HUES6 (cell line): ENCODE measurements around the gene SOHLH2.

Source experiments
- H3K27ac ChIP-seq: 2 replicates; pipeline ENCODE4 v1.7.0; 2013; ENCODE audit warnings: low read depth, mild to moderate bottlenecking, low read length, inconsistent platforms
- H3K27me3 ChIP-seq: 2 replicates; pipeline ENCODE4 v1.6.1; 2013; ENCODE audit warnings: low read length; ENCODE audit not compliant: control insufficient read depth, insufficient read depth
- H3K36me3 ChIP-seq: 2 replicates; pipeline ENCODE4 v1.6.1; 2013; ENCODE audit warnings: low read length; ENCODE audit not compliant: control insufficient read depth, insufficient read depth
- H3K4me1 ChIP-seq: 2 replicates; pipeline ENCODE4 v1.6.1; 2013; ENCODE audit warnings: low read length; ENCODE audit not compliant: control insufficient read depth, insufficient read depth
- H3K4me3 ChIP-seq: 2 replicates; pipeline ENCODE4 v1.5.1; 2013; ENCODE audit warnings: low read depth, low read length
- H3K9ac ChIP-seq: one replicate; pipeline ENCODE4 v1.6.1; 2013; ENCODE audit warnings: mild to moderate bottlenecking, low read length
- H3K9me3 ChIP-seq: 2 replicates; pipeline ENCODE4 v1.6.1; 2013; ENCODE audit warnings: low read depth, low read length; ENCODE audit not compliant: control insufficient read depth, insufficient read depth

The SOHLH2 gene

DNA sequence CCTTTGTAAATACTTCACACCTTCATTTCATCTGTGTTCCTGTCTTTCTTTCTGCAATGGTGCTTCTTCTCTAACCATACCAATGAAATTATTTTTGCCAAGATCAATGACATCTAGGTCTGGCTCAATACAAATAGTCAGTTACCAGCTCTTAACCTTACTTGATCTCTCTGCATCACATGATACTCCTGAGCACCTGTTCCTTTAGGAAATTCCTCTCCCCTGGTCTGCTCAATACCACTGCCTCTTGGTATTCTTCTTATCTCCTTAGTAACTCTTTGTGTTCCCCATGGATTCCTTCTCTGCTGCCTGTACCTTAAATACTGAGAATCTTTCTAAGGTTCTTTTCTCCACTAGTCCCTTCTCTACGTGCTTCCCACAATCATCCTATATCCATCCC is 25.9 kb downstream of the SOHLH2 start:
- Histone ChIP-seq H3K27ac (no peak overlapping the region), H3K9me3 (no peaks in the 10 kb centered on the region), H3K9ac (no peak overlapping the region), H3K4me3 (no peak overlapping the region), H3K27me3 (no peaks in the 10 kb centered on the region), H3K4me1 (peaks cover 3% of the 10 kb centered on the region; the same call in 1 of the 2 replicates), H3K36me3 (no peaks in the 10 kb centered on the region; the same call in 1 of the 2 replicates)

DNA sequence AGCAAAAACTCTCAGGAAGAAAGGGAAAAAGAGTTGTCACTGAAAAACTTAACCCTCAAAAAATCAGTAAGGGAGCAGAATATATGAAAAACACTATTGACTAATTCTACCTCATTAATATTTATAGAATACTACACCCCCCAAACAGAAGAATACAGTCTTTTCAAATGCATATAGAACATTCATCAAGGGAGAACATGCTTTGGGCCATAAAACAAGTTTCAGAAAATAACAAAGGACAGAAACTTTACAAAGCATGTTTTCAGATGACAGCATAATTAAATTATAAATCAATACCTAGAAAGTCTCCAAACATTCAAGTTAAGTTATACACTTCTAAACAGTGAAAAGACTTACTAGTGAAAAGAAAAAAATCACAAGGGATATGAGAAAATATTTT is 30.5 kb downstream of the SOHLH2 start:
- Histone ChIP-seq H3K9ac (no peak overlapping the region), H3K4me3 (no peak overlapping the region), H3K4me1 (no peaks in the 10 kb centered on the region)

DNA sequence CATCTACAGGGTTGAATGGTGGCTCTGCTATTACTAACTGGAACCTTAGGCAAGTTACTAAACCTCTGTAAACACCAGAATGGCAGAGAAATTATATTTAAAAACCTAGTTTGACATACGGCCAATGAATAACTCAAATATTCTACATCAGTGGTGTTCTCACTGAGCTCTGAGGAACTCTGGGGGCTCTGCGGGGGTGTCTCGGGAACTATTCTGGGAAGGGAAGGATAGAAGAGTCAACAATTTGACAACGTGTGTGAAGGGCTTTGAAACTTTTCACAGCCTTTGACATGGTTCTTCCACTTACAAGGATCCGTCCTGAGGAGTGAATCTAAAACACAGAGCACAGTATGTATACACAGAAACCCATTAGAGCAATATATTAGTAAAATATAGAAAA is 38.7 kb downstream of the SOHLH2 start:
- 0 out of 2 replicates have a peak, but pooled peaks cover 6% of the 10 kb centered on the region for H3K36me3 ChIP-seq
- no peaks in the 10 kb centered on the region for H3K27me3 ChIP-seq
- peaks cover 4% of the 10 kb centered on the region; the same call in 1 of the 2 replicates for H3K4me1 ChIP-seq
- no peak overlapping the region for H3K27ac ChIP-seq
- no peak overlapping the region for H3K9ac ChIP-seq
- H3K4me3 ChIP-seq: no peak overlapping the region
- H3K9me3 ChIP-seq: no peaks in the 10 kb centered on the region

More for the DNA sequence above, 30.5 kb downstream of the SOHLH2 start:
- Histone ChIP-seq H3K36me3 (no peaks in the 10 kb centered on the region; the same call in 1 of the 2 replicates), H3K27ac (no peak overlapping the region), H3K9me3 (no peaks in the 10 kb centered on the region), H3K27me3 (no peaks in the 10 kb centered on the region)

DNA sequence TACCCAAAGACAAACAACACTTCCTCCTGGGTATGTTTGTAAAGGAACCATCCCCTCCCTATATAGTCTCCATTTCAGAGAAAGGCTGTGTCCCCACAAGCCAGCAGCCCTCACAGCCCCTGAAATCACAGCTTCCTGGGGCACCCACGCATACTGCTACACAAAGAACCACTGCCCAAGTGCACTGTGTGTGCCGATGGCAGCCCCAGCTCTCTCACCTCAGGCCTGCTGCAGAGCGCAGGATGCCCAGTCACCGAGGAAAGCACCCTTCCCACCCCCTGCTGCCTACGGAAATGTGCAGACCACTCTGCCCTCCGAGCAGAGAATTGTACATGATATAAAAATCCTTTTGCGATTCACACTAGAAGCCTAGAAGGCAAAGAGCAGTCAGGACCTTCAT is 39.4 kb downstream of the SOHLH2 start:
- H3K9me3 ChIP-seq: no peaks in the 10 kb centered on the region
- no peak overlapping the region for H3K9ac ChIP-seq
- peaks cover 8% of the 10 kb centered on the region; the same call in 1 of the 2 replicates for H3K36me3 ChIP-seq
- no peak overlapping the region for H3K27ac ChIP-seq
- peaks cover 4% of the 10 kb centered on the region; the same call in 1 of the 2 replicates for H3K4me1 ChIP-seq
- no peak overlapping the region for H3K4me3 ChIP-seq
- no peaks in the 10 kb centered on the region for H3K27me3 ChIP-seq

DNA sequence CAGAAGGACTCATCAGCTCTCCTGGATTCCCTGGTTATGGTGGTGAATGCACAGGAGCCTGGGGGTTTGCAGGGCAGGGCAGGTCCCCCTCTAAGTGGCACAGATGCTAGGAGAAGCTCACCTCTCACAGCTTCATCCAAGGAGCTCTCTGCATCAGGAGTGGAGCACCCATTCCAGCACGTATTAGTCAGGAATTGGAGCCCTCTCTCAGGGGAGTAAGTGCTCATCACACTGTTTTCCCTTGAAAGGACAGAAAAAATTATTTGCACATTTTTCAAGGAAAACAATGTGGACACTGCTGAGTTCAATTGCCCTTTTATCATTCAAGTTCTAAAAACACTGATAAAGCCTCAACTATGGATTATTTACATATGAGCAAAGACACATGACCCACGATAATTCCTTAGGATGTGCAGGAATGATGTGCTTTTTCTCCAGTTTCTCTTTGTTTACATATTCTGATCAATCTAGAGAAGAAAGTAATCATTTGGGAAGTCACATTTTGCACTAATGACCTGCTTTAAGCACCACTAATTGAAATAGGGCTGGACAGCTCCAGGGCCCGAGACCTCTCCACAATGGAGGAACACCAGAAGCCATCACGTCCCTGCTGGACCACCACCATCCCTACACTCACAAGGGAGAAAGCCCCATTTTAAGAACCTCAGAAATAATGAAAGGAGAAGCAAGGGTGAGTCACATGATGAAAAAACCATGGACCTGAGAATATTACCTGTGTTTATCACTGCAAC is 40.6 kb downstream of the SOHLH2 start:
- H3K27ac ChIP-seq: no peak overlapping the region
- no peak overlapping the region for H3K9ac ChIP-seq
- H3K27me3 ChIP-seq: no peaks in the 10 kb centered on the region
- no peak overlapping the region for H3K4me3 ChIP-seq
- H3K9me3 ChIP-seq: no peaks in the 10 kb centered on the region
- peaks cover 12% of the 10 kb centered on the region; the same call in 1 of the 2 replicates for H3K36me3 ChIP-seq
- H3K4me1 ChIP-seq: peaks cover 4% of the 10 kb centered on the region; the same call in 1 of the 2 replicates

DNA sequence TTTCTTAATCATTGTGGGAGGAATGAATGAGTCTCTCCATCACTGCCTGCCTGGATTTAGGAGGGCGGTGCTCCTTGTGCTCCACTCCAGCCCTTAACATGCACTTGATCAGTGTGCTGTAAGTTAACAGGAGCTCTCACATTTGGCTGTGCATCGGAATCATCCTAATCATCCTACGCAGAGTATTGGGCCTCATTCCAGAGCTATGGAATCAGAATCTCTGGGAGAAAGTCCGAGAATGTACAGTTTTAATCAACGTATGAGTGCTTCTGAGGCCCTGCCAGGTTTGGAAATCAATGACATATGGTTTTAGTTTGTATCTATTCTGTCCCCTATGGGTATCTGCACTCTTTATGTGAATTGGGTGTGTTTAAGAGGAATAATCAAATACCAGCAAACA is 48.3 kb downstream of the SOHLH2 start:
- no peaks in the 10 kb centered on the region for H3K27me3 ChIP-seq
- H3K9ac ChIP-seq: no peak overlapping the region
- no peak overlapping the region for H3K27ac ChIP-seq
- H3K9me3 ChIP-seq: no peaks in the 10 kb centered on the region
- peaks cover 9% of the 10 kb centered on the region for H3K4me1 ChIP-seq
- peaks cover 9% of the 10 kb centered on the region; the same call in 1 of the 2 replicates for H3K36me3 ChIP-seq
- H3K4me3 ChIP-seq: no peak overlapping the region

DNA sequence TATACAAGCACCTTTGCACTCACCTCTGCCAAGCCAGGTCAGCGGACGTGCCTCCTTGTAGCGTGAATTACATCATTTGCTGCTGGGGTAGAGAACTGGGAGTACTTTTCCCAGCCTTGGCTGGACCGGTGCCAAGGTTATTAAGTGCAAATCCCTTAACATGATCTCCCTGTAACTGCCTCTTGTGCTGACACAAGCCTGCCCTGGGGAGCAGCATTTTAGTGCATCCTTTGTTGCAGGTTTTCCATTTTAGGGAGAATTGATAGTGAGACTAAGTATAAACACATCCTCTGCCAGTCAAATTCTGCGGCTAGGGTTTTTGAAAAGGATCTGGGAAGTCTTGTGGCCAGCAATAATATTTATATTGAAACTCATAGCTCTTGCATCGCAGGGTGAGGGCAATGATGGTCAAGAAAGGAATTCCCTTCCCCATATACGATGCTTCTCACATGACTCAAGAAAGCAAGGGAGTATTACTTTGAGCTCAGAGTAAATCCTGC is 50.5 kb downstream of the SOHLH2 start:
- Histone ChIP-seq H3K27ac (no peak overlapping the region), H3K4me3 (no peak overlapping the region), H3K36me3 (no peaks in the 10 kb centered on the region)

DNA sequence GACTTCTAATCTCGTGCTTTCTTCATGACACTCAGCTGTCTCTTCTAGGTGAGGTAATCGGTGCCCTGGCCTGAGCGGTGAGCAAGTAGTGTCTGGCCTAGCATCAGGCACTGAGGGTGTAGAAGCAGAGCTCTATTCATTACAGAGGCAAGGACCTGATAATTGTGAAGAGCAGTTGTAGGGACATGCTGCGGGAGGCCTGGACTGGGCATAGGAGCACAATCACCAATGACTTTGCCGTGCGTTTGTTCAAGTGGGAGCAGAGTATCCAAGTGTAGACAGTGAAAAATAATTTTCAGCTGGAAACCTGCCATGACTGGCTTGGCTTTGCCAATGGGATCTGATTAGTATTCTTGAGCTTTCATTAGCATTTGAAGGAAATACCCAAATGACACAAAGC is 51.1 kb downstream of the SOHLH2 start:
- peaks cover 9% of the 10 kb centered on the region for H3K4me1 ChIP-seq
- H3K27ac ChIP-seq: no peak overlapping the region
- no peaks in the 10 kb centered on the region for H3K9me3 ChIP-seq
- no peaks in the 10 kb centered on the region for H3K27me3 ChIP-seq
- H3K4me3 ChIP-seq: no peak overlapping the region
- no peaks in the 10 kb centered on the region for H3K36me3 ChIP-seq
- H3K9ac ChIP-seq: no peak overlapping the region

More for the DNA sequence above, 50.5 kb downstream of the SOHLH2 start:
- Histone ChIP-seq H3K9me3 (no peaks in the 10 kb centered on the region), H3K27me3 (no peaks in the 10 kb centered on the region), H3K4me1 (peaks cover 9% of the 10 kb centered on the region), H3K9ac (no peak overlapping the region)

DNA sequence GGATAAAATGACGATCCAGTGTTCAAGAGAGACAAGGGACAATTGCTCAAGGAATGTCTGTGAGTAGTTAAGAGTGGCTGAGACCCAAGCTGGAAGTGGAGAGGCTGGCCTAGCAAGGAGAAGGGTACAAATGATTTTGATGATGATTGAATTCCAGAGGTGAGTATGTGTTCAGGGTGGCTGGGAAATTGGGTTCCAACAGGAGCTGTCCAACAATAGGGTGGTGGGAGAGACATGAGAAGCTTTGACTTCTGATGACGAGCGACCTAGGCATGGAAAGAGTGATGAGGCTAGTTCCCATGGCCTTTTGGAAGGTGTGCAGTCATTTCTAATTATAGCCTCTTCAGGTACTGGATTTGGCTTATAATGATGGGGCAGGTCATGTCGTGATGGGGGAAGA is 54.1 kb downstream of the SOHLH2 start:
- H3K27ac ChIP-seq: no peak overlapping the region
- H3K4me1 ChIP-seq: peaks cover 9% of the 10 kb centered on the region
- H3K9ac ChIP-seq: no peak overlapping the region
- peaks cover 17% of the 10 kb centered on the region for H3K27me3 ChIP-seq
- no peaks in the 10 kb centered on the region for H3K36me3 ChIP-seq
- no peaks in the 10 kb centered on the region for H3K9me3 ChIP-seq
- H3K4me3 ChIP-seq: no peak overlapping the region

DNA sequence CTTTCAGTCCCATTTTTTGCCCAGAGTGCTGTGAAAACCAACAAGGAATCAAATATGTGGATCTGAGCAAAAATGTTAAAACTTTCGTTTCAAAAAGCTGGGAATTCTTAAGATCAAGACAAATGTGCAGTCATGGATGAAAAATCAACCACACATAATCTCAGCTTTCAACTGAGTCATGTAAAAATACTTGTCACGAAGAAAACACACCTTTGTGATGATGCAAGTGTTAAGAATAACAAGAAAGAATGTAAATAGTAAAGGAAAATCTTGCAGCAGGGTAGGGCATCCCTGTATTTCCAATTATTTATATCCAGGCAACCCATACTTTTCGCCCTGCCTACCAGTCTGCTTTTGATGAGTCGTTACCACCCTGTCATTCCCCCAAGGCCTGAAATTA is 55.7 kb downstream of the SOHLH2 start:
- H3K4me3 ChIP-seq: no peak overlapping the region
- no peaks in the 10 kb centered on the region for H3K36me3 ChIP-seq
- no peak overlapping the region for H3K9ac ChIP-seq
- peaks cover 5% of the 10 kb centered on the region for H3K4me1 ChIP-seq
- no peaks in the 10 kb centered on the region for H3K9me3 ChIP-seq
- H3K27me3 ChIP-seq: peaks cover 33% of the 10 kb centered on the region
- H3K27ac ChIP-seq: no peak overlapping the region

DNA sequence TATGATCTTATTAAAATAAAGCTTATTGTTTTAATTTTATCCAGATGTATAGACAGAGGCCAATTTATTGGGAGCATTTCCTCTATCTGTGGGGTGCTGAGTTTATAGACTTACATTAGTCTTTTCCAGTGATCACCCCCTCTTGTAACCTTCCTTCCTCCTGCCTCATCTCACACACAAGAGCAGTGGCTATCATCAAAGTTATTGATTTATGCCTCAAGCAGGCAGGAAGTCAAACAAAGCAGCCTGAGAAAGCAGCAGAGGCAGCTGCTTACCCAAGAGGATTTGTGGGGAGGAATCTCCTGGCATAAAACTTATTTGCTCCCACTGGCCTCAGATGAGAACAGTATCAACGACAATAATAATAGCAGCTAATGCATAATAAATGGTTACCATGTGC is 56.9 kb downstream of the SOHLH2 start:
- Histone ChIP-seq H3K27me3 (peaks cover 33% of the 10 kb centered on the region), H3K36me3 (no peaks in the 10 kb centered on the region), H3K9me3 (no peaks in the 10 kb centered on the region), H3K4me3 (no peak overlapping the region), H3K27ac (no peak overlapping the region), H3K4me1 (no peaks in the 10 kb centered on the region), H3K9ac (no peak overlapping the region)
